GM18951 (cell line): ENCODE measurements around the gene NOP10.

ENCODE experiments used
- POLR2A ChIP-seq: IDR thresholded peaks from 4 replicates; pipeline ENCODE4 v1.6.1; 2011; ENCODE audit warnings: mild to moderate bottlenecking; ENCODE audit not compliant: insufficient read length, insufficient read depth; ENCODE audit errors: extremely low read depth
- in situ Hi-C: fragments of 300-500 bp; cut with MboI; formaldehyde crosslinking; loops from one replicate; pipeline ENCODE4 v1.12.0; 2022; ENCODE audit warnings: low sequenced_read_pairs, mixed read lengths, inconsistent platforms; ENCODE audit not compliant: unreplicated experiment

NOP10 gene

GRCh38 chr15:34365836-34366235 lies 22.9 kb upstream of the NOP10 start:
- TF ChIP-seq POLR2A: no peak
- in situ Hi-C loops: loop anchor here (25.0 kb wide), 1 partner anchor 254 kb away; the partner anchor contains the start of genes EMC7 and PGBD4

GRCh38 chr15:34365091-34365825 lies 22.3 kb upstream of the NOP10 start:
- in situ Hi-C loops: loop anchor here (25.0 kb wide), 1 partner anchor 253 kb away; the partner anchor contains the start of genes EMC7 and PGBD4
- no peak for TF ChIP-seq POLR2A

GRCh38 chr15:34364041-34364440 lies 21.1 kb upstream of the NOP10 start:
- in situ Hi-C loops: loop anchor here (25.0 kb wide), 1 partner anchor 252 kb away; the partner anchor contains the start of genes EMC7 and PGBD4

GRCh38 chr15:34362047-34362773 lies 19.3 kb upstream of the NOP10 start:
- in situ Hi-C loops: loop anchor here (25.0 kb wide), 1 partner anchor 250 kb away; the partner anchor contains the start of genes EMC7 and PGBD4
- TF ChIP-seq POLR2A: no peak

More at GRCh38 chr15:34364041-34364440, 21.1 kb upstream of the NOP10 start:
- no peak for TF ChIP-seq POLR2A

GRCh38 chr15:34361278-34361677 lies 18.3 kb upstream of the NOP10 start:
- no peak for TF ChIP-seq POLR2A
- in situ Hi-C loops: loop anchor here (25.0 kb wide), 1 partner anchor 249 kb away; the partner anchor contains the start of genes EMC7 and PGBD4

GRCh38 chr15:34360298-34360697 lies 17.4 kb upstream of the NOP10 start:
- TF ChIP-seq POLR2A: no peak
- in situ Hi-C loops: loop anchor here (25.0 kb wide), 1 partner anchor 248 kb away; the partner anchor contains the start of genes EMC7 and PGBD4

- in situ Hi-C loops: loop anchor here (25.0 kb wide), 1 partner anchor 247 kb away; the partner anchor contains the start of genes EMC7 and PGBD4
- TF ChIP-seq POLR2A: no peak
Measured at GRCh38 chr15:34359416-34359815, 16.5 kb upstream of the NOP10 start.

GRCh38 chr15:34358948-34359347 lies 16.0 kb upstream of the NOP10 start:
- TF ChIP-seq POLR2A: no peak
- in situ Hi-C loops: loop anchor here (25.0 kb wide), 1 partner anchor 247 kb away; the partner anchor contains the start of genes EMC7 and PGBD4

GRCh38 chr15:34358367-34358766 lies 15.4 kb upstream of the NOP10 start:
- in situ Hi-C loops: loop anchor here (25.0 kb wide), 1 partner anchor 246 kb away; the partner anchor contains the start of genes EMC7 and PGBD4
- TF ChIP-seq POLR2A: no peak

GRCh38 chr15:34357653-34358052 lies 14.7 kb upstream of the NOP10 start:
- TF ChIP-seq POLR2A: no peak
- in situ Hi-C loops: loop anchor here (25.0 kb wide), 1 partner anchor 245 kb away; the partner anchor contains the start of genes EMC7 and PGBD4

- no peak for TF ChIP-seq POLR2A
- in situ Hi-C loops: loop anchor here (25.0 kb wide), 1 partner anchor 243 kb away; the partner anchor contains the start of genes EMC7 and PGBD4
Measured at GRCh38 chr15:34355241-34355640, 12.3 kb upstream of the NOP10 start.

GRCh38 chr15:34354286-34354685 lies 11.3 kb upstream of the NOP10 start:
- in situ Hi-C loops: loop anchor here (25.0 kb wide), 1 partner anchor 242 kb away; the partner anchor contains the start of genes EMC7 and PGBD4
- no peak for TF ChIP-seq POLR2A

- TF ChIP-seq POLR2A: no peak
- in situ Hi-C loops: loop anchor here (25.0 kb wide), 1 partner anchor 241 kb away; the partner anchor contains the start of genes EMC7 and PGBD4
Measured at GRCh38 chr15:34353627-34354026, 10.7 kb upstream of the NOP10 start.

- in situ Hi-C loops: loop anchor here (25.0 kb wide), 1 partner anchor 241 kb away; the partner anchor contains the start of genes EMC7 and PGBD4
Measured at GRCh38 chr15:34352996-34353395, 10.1 kb upstream of the NOP10 start.
